Ovary (tissue), 3 donors: ENCODE results near the gene GSKIP.

Experiments
- CTCF ChIP-seq, 3 donors: fragments of 450-650 bp in 2 of 3; fragments of 200-600 bp in 1 of 3; IDR thresholded peaks; one replicate each; pipeline versions ENCODE4 v1.5.1 to v1.8.0; 2016 to 2022; ENCODE audit warnings: antibody characterized with exemption in 3 of 3, mild to moderate bottlenecking in 1 of 3
- EP300 ChIP-seq: sonication (generic); formaldehyde crosslinking; IDR thresholded peaks from one replicate; pipeline ENCODE4 v1.6.1; 2017; ENCODE audit warnings: antibody characterized with exemption
- POLR2A ChIP-seq: fragments of 450-650 bp; IDR thresholded peaks from one replicate; pipeline ENCODE4 v1.6.1; 2017; ENCODE audit warnings: antibody characterized with exemption, mild to moderate bottlenecking, moderate library complexity
- donor health status: DM: no; HTN: no; CAD: no.

- TF ChIP-seq EP300, result no peak
- TF ChIP-seq POLR2A, result no peak
- no peak for TF ChIP-seq CTCF (IDR thresholded peaks at IDR 0.05)
Measured at GRCh38 chr14:96368534-96368933, 5.2 kb downstream of the GSKIP start.
